Smooth muscle cell (in vitro differentiated cells): ENCODE measurements around the gene GCAT. TPM values are rescaled to one million over a fixed set of nuclear protein-coding genes. Genes with fewer than 3 reads are reported as not detected.

Experiments
- DNase-seq: peaks from one replicate; lab custom pipeline; 2025; ENCODE audit not compliant: unreplicated experiment; lab: John Stamatoyannopoulos, UW
- H2AFZ ChIP-seq: fragments of 200-600 bp; sonication (generic); 2 replicates; pipeline ENCODE4 v1.6.0; 2016; ENCODE audit warnings: antibody characterized with exemption, low read depth, mild to moderate bottlenecking
- H3F3A ChIP-seq: fragments of 200-600 bp; sonication (generic); 2 replicates; pipeline ENCODE4 v1.6.0; 2017; ENCODE audit warnings: antibody characterized with exemption, low read depth
- H3K27ac ChIP-seq: fragments of 200-600 bp; sonication (generic); 2 replicates; pipeline ENCODE4 v1.5.1; 2016; ENCODE audit warnings: low read depth, mild to moderate bottlenecking
- H3K27me3 ChIP-seq: fragments of 200-600 bp; sonication (generic); 2 replicates; pipeline ENCODE4 v1.6.1; 2016; ENCODE audit warnings: low read depth, mild to moderate bottlenecking
- H3K36me3 ChIP-seq: fragments of 200-600 bp; sonication (generic); 2 replicates; pipeline ENCODE4 v1.5.1; 2016; ENCODE audit warnings: low read depth
- H3K4me1 ChIP-seq: fragments of 200-600 bp; sonication (generic); 2 replicates; pipeline ENCODE4 v1.5.1; 2016; ENCODE audit warnings: low read depth
- H3K4me2 ChIP-seq: fragments of 200-600 bp; sonication (generic); 2 replicates; pipeline ENCODE4 v1.6.0; 2016; ENCODE audit warnings: mild to moderate bottlenecking
- H3K4me3 ChIP-seq: fragments of 200-600 bp; sonication (generic); 2 replicates; pipeline ENCODE4 v1.5.1; 2016; ENCODE audit warnings: mild to moderate bottlenecking
- H3K79me2 ChIP-seq: fragments of 200-600 bp; sonication (generic); 2 replicates; pipeline ENCODE4 v1.6.0; 2016; ENCODE audit warnings: low read depth, mild to moderate bottlenecking
- H3K9ac ChIP-seq: fragments of 200-600 bp; sonication (generic); 2 replicates; pipeline ENCODE4 v1.6.0; 2016; ENCODE audit warnings: low read depth
- H3K9me3 ChIP-seq: fragments of 200-600 bp; sonication (generic); replicated peaks from 2 replicates; pipeline ENCODE4 v1.5.1; 2016; ENCODE audit warnings: low read depth
- H4K20me1 ChIP-seq: fragments of 200-600 bp; sonication (generic); 2 replicates; pipeline ENCODE4 v1.6.0; 2016; ENCODE audit warnings: low read depth
- WGBS: methylation state at CpG from one replicate; pipeline ENCODE4 v1.1.7; 2016; ENCODE audit warnings: low lambda C conversion rate; 5-methylcytosine and 5-hydroxymethylcytosine counted together
- polyA plus RNA-seq: library from polyadenylated mRNA; unstranded; fragments of >200 nt; fragmentation: Nextera tagmentation; extraction: Ambion mirVana; gene quantifications from 2 replicates; pipeline ENCODE4 v1.2.1, GENCODE V29; 2016
- total RNA-seq: library from RNA; depleted of rRNA; stranded (reverse); fragments of >200 nt; gene quantifications from 2 replicates; pipeline ENCODE4 v1.2.3, GENCODE V29; 2014
- TF ChIP-seq, protein P1 (sequence below): fragments of 200-600 bp; sonication (generic); IDR thresholded peaks from 2 replicates; pipeline ENCODE4 v1.5.1; 2017; ENCODE audit warnings: borderline replicate concordance, mild to moderate bottlenecking, antibody characterized with exemption; ENCODE audit not compliant: insufficient read depth, poor library complexity, severe bottlenecking

Gene GCAT
- total and polyA plus RNA-seq, 2 experiments from 2014 or later, result 13.5 to 30.6 TPM

DNA sequence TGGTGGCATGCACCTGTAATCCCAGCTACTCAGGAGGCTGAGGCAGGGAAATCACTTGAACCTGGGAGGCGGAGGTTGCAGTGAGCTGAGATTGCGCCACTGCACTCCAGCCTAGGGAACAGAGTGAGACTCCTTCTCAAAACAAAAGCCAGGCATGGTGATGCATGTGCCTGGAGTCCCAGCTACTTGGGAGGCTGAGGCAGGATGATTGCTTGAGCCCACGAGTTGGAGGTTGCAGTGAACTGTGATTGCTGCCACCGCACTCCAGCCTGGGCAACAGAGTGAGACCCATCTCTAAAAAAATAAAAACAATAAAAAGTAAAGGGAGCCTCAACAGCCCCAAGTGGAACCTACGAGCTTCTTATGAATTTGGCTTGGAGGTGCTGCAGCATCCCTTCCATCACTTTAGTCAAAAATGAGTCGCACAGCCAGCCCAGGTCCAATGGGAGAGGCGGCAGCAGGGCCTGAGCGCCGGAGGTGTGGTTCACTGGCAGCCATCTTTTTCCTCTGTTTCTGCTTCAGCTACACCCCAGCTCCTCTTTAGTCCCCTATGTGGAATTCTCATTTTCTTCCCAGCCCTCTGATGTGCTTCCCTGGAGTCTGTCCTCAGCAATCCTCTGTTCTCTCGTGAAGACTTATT lies 29.2 kb upstream of the GCAT start:
- H3K27me3 ChIP-seq, result no peaks in the 10 kb centered on the region
- no peak overlapping the region for H3K4me2 ChIP-seq
- no peaks in the 10 kb centered on the region for H3K4me1 ChIP-seq
- TF ChIP-seq, protein P1, sequence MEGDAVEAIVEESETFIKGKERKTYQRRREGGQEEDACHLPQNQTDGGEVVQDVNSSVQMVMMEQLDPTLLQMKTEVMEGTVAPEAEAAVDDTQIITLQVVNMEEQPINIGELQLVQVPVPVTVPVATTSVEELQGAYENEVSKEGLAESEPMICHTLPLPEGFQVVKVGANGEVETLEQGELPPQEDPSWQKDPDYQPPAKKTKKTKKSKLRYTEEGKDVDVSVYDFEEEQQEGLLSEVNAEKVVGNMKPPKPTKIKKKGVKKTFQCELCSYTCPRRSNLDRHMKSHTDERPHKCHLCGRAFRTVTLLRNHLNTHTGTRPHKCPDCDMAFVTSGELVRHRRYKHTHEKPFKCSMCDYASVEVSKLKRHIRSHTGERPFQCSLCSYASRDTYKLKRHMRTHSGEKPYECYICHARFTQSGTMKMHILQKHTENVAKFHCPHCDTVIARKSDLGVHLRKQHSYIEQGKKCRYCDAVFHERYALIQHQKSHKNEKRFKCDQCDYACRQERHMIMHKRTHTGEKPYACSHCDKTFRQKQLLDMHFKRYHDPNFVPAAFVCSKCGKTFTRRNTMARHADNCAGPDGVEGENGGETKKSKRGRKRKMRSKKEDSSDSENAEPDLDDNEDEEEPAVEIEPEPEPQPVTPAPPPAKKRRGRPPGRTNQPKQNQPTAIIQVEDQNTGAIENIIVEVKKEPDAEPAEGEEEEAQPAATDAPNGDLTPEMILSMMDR, result no peak
- no peak overlapping the region for H3K27ac ChIP-seq
- no peaks in the 10 kb centered on the region for H3K9me3 ChIP-seq
- H3K9ac ChIP-seq, result no peak overlapping the region
- 93% methylated on average over 10 of the region's 10 CpGs for WGBS
- H3K36me3 ChIP-seq, result no peaks in the 10 kb centered on the region
- H3F3A ChIP-seq, result peaks cover 10% of the 10 kb centered on the region
- H3K79me2 ChIP-seq, result no peaks in the 10 kb centered on the region
- DNase-seq, result no peak
- H2AFZ ChIP-seq, result no peak overlapping the region
- no peak overlapping the region for H3K4me3 ChIP-seq
- H4K20me1 ChIP-seq, result no peaks in the 10 kb centered on the region

- Histone ChIP-seq H3K27ac (no peak overlapping the region), H4K20me1 (no peaks in the 10 kb centered on the region), H2AFZ (no peak overlapping the region), H3F3A (peaks cover 10% of the 10 kb centered on the region), H3K4me1 (no peaks in the 10 kb centered on the region), H3K4me3 (no peak overlapping the region), H3K9ac (no peak overlapping the region), H3K4me2 (no peak overlapping the region), H3K36me3 (no peaks in the 10 kb centered on the region), H3K79me2 (no peaks in the 10 kb centered on the region), H3K9me3 (no peaks in the 10 kb centered on the region), H3K27me3 (no peaks in the 10 kb centered on the region)
- no peak for DNase-seq
- WGBS, result 91% methylated on average over 13 of the region's 13 CpGs
- TF ChIP-seq, protein P1, result no peak
These were observed 26.2 kb upstream of the GCAT start for GRCh38 chr22:37781434-37782059.

GRCh38 chr22:37782340-37783168 lies 25.2 kb upstream of the GCAT start:
- Histone ChIP-seq H4K20me1 (no peaks in the 10 kb centered on the region), H3K9me3 (no peaks in the 10 kb centered on the region), H3K27me3 (no peaks in the 10 kb centered on the region), H2AFZ (no peak overlapping the region), H3K4me2 (no peak overlapping the region), H3F3A (peaks cover 10% of the 10 kb centered on the region), H3K4me3 (no peak overlapping the region), H3K27ac (peak overlapping the region; percentile 26), H3K4me1 (no peaks in the 10 kb centered on the region), H3K9ac (no peak overlapping the region), H3K79me2 (no peaks in the 10 kb centered on the region), H3K36me3 (no peaks in the 10 kb centered on the region)
- TF ChIP-seq, protein P1, result no peak
- no peak for DNase-seq
- WGBS, result 27% methylated on average over 18 of the region's 18 CpGs
